Stimulated activated CD8-positive, alpha-beta memory T cell treated with anti-CD3 and anti-CD28 coated beads, Interleukin-12 subunit alpha, Interleukin-12 subunit beta, amount 100 ng/mL, for 4 hours (primary cell): ENCODE data around the gene HMOX1.
"Not testable (repeated sequence)": the region's sequence is repeated elsewhere in the genome, so short reads cannot be mapped to it uniquely, and the experiment has no call there.

Source experiments
- DNase-seq: peaks from one replicate; pipeline ENCODE4 v3.0.0-alpha.2; 2020; ENCODE audit warnings: low read depth

Gene HMOX1

GRCh38 chr22:35350539-35351503, 30.1 kb upstream of the HMOX1 start:
- DNase-seq: peak; percentile 71

- DNase-seq: no peak
Observed at GRCh38 chr22:35352214-35353111, 28.4 kb upstream of the HMOX1 start.

DNA sequence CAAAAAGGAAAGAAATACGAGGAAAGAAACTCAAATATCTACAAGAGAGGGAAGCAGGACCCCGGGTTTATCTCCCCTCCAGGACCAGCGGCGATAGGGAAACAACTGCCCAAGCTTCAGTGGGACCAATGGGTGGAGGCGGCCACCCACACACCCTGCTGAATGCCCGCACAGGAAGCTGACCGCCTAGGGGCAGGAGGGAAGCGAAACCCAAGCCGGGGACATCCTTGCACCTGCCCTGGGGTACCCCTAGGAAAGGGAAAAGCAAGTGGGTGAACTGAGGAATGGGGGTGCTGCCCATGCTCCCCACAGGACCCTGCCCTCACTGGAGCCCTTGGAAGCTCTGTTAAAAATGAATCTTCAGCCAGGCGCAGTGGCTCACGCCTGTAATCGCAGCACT, 27.6 kb upstream of the HMOX1 start:
- no peak for DNase-seq

DNA sequence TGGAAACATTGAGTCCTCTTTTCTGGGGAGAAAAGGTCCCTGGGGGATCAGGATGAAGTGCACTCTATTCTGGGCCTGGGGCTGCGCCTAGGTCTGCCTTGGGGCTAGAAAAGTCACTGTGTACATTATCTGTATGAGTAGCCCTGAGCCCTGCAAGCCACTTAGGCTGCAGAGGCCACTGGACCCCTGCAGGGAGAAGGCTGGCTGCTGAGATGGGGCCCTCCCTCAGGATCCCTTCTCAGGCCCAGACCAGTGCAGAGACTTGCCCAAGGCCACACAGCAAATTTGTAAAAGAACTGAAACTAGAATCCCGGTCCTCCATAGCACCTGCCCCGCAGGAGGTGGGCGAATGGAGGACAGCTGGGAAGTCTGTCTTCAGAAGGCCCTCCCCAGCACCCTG, 26.8 kb upstream of the HMOX1 start:
- no peak for DNase-seq

- DNase-seq: no peak
Observed at GRCh38 chr22:35357883-35358621, 22.8 kb upstream of the HMOX1 start.

- DNase-seq: no peak
Observed at GRCh38 chr22:35359380-35360065, 21.4 kb upstream of the HMOX1 start.

DNA sequence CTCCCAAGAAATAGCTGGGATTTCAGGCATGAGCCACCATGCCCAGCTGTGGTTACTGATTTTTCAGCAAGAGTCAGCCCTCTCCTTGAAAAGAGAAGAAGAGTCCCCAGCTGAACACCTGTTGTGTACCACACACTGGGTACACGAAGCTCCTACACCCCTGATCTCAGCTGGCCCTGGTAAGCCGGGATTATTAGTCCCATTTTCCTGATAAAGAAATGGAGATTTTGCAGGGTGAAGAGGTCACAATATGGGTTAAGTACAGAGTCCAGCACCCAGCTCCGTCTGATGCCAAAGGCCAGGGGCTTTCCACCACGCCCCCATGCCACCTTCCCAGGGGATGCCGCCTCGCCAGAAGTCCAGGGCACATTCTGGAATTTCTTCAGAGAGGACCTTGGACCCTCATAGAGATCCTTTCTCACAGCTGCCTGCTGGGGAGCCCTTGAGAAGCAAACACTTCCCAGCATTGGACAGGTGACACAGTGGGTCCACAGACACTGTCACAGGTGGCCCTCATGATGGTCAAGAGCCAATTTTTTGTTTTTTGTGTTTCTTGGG, 19.8 kb upstream of the HMOX1 start:
- DNase-seq: no peak

DNA sequence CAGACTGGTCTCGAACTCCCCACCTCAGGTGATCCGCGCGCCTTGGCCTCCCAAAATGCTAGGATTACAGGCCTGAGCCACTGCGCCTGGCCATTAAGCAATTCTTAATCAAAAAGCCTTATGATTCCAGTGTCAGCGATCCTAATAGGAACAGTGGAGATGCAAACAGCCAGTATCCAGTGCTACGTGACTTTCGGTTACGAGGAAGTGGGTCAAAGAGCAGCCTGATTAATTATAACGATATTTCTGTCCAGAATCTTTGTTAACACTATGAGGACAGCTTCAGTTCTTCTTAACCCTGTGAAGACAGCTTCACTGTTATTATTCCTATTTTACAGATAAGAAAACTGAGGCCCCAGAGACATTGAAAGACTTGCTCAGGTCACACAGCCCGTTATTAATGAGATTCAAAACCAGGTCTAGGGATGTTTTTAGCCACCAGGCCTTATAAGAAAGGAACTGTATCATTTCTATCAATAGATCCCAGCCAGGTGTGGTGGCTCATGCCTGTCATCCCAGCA, 17.3 kb upstream of the HMOX1 start:
- DNase-seq: no peak

DNA sequence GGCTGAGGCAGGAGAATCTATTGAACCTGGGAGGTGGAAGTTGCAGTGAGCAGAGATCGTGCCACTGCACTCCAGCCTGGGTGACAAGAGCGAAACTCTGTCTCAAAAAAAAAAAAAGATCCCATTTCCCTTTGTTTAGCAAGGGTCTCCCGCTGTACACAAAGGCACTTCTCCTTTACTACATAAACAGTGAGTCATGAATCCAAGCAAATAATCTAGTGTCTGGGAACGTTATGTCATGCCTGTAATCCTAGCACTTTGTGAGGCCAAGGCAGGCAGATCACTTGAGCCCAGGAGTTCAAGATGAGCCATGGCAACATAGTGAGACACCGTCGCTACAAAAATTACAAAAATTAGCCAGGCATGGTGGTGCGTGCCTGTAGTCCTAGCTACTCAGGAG, 16.7 kb upstream of the HMOX1 start:
- DNase-seq: not testable (repeated sequence)

GRCh38 chr22:35367331-35367886, 13.5 kb upstream of the HMOX1 start:
- no peak for DNase-seq

DNA sequence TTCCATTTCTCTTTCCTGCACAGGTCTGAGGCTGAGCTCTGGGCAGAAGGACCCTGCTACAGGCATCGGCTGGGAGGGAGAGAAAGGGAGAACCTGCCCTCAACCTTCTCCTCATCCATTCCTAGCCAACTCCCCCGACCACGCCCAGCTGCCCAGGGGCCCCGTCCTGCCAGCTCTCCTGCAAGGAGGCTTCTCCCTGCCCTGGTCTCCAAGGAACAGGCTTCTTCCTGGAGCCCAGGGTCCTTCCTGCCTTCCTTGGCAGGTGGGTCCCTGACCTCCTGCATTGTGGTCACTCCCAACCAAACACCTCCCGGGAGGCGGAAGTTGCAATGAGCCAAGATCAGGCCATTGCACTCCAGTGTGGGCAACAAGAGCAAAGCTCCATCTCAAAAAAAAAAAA, 12.5 kb upstream of the HMOX1 start:
- DNase-seq: no peak

GRCh38 chr22:35369996-35370395, 10.9 kb upstream of the HMOX1 start:
- DNase-seq: no peak

GRCh38 chr22:35373781-35374180, 7.1 kb upstream of the HMOX1 start:
- no peak for DNase-seq

GRCh38 chr22:35375031-35375430, 5.9 kb upstream of the HMOX1 start:
- DNase-seq: no peak

GRCh38 chr22:35375526-35375925, 5.4 kb upstream of the HMOX1 start:
- no peak for DNase-seq

GRCh38 chr22:35376728-35377472, 4.0 kb upstream of the HMOX1 start:
- peak; percentile 30 for DNase-seq

DNA sequence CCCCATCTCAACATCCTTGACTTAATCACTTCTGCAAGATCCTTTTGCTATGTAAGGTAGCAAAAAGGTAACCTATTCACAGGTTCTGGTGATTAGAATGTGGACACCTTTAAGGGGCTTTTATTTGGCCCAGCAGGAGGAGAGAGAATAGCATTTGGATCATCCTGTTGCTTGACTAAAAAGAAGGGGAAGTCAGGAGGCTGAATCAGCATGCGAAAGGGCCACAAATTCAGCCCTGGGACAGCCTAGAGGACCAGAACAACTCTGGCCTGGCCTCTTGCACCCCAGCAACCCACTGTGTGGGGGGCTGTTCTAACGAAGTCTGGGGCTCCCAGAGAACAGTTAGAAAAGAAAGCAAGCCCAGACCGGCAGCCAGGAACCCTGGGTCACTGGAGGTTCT, 3.2 kb upstream of the HMOX1 start:
- DNase-seq: no peak

GRCh38 chr22:35378621-35379020, 2.3 kb upstream of the HMOX1 start:
- no peak for DNase-seq

- DNase-seq: no peak
Observed at GRCh38 chr22:35379146-35379993, 1.5 kb upstream of the HMOX1 start.
